Thyroid gland (tissue), 4 donors: ENCODE data around the gene ABHD8.

Experiments used
- CTCF ChIP-seq, 6 experiments: fragments of 200-600 bp in 3 of 6; fragments of 450-650 bp in 3 of 6; sonication (generic) in 3 of 6; IDR thresholded peaks; one replicate each; pipeline ENCODE4 v1.5.1; 2016 to 2019; ENCODE audit warnings: antibody characterized with exemption in 6 of 6, mild to moderate bottlenecking in 2 of 6, inconsistent platforms in 1 of 6, moderate library complexity in 1 of 6
- POLR2A ChIP-seq, 2 donors: fragments of 450-650 bp; IDR thresholded peaks; one replicate each; pipeline ENCODE4 v1.6.1; 2017; ENCODE audit warnings: antibody characterized with exemption in 2 of 2, mild to moderate bottlenecking in 2 of 2, moderate library complexity in 1 of 2

- TF ChIP-seq CTCF (IDR thresholded peaks at IDR 0.05), result no peak
- TF ChIP-seq POLR2A (IDR thresholded peaks at IDR 0.05), result no peak
These were observed 60.6 kb downstream of the ABHD8 start for GRCh38 chr19:17242431-17243208.
